Upper lobe of left lung (tissue), 6 donors: Measurements from ENCODE around the gene PAK4. TPM values are rescaled to one million over a fixed set of nuclear protein-coding genes. Genes with fewer than 3 reads are reported as not detected.
"Not testable (repeated sequence)": the region's sequence is repeated elsewhere in the genome, so short reads cannot be mapped to it uniquely, and the experiment has no call there.

Experiments used
- ATAC-seq, 2 donors: fragments of 200-7000 bp; cut with Tn5 transposase; one replicate each; pipeline ENCODE4 v1.9.1; 2022; ENCODE audit warnings: mild to moderate bottlenecking in 2 of 2, moderate library complexity in 2 of 2; ENCODE audit not compliant: low FRiP score in 2 of 2
- DNase-seq, 2 donors: peaks; one replicate each; pipeline ENCODE4 v3.0.0-alpha.2; 2019 to 2020
- H3K27ac ChIP-seq, 4 donors: fragments of 200-600 bp; sonication (generic); one replicate each; pipeline ENCODE4 v1.5.1; 2016 to 2019
- H3K27me3 ChIP-seq, 4 donors: fragments of 200-600 bp; sonication (generic); one replicate each; pipeline ENCODE4 v1.5.1; 2017 to 2019
- H3K36me3 ChIP-seq, 4 donors: fragments of 200-600 bp; sonication (generic); one replicate each; pipeline ENCODE4 v1.5.1; 2016 to 2019
- H3K4me1 ChIP-seq, 4 donors: fragments of 200-600 bp; sonication (generic); one replicate each; pipeline ENCODE4 v1.5.1; 2018 to 2019
- H3K4me3 ChIP-seq, 4 donors: fragments of 200-600 bp; sonication (generic); one replicate each; pipeline ENCODE4 v1.5.1; 2017 to 2019; ENCODE audit warnings: mild to moderate bottlenecking in 2 of 4, moderate library complexity in 1 of 4
- H3K9me3 ChIP-seq, 4 donors: fragments of 200-600 bp; sonication (generic); one replicate each; pipeline ENCODE4 v1.5.1; 2018 to 2019
- CTCF ChIP-seq, 6 experiments: fragments of 450-650 bp in 4 of 6; fragments of 200-600 bp in 2 of 6; sonication (generic) in 2 of 6; IDR thresholded peaks; one replicate each; pipeline ENCODE4 v1.5.1; 2016 to 2019; ENCODE audit warnings: antibody characterized with exemption in 6 of 6
- EP300 ChIP-seq, 4 donors: sonication (generic); formaldehyde crosslinking; IDR thresholded peaks; one replicate each; pipeline ENCODE4 v1.5.1; 2017; ENCODE audit warnings: antibody characterized with exemption in 4 of 4, control low read depth in 2 of 4
- POLR2A ChIP-seq, 4 donors: fragments of 450-650 bp; IDR thresholded peaks; one replicate each; pipeline ENCODE4 v1.5.1; 2016 to 2017; ENCODE audit warnings: antibody characterized with exemption in 4 of 4, mild to moderate bottlenecking in 2 of 4
- POLR2AphosphoS5 ChIP-seq, 2 donors: sonication (generic); formaldehyde crosslinking; IDR thresholded peaks; one replicate each; pipeline ENCODE4 v1.5.1; 2017; ENCODE audit warnings: antibody characterized with exemption in 2 of 2
- WGBS, 2 donors: methylation state at CpG; one replicate each; pipeline ENCODE4 v1.1.5; 2017 to 2018; 5-methylcytosine and 5-hydroxymethylcytosine counted together
- total RNA-seq, 6 donors: library from RNA; depleted of rRNA in 4 of 6; stranded (reverse); fragments of >200 nt in 4 of 6; gene quantifications; one replicate each; pipeline versions ENCODE4 v1.1.0 to v1.2.1, GENCODE V29; 2016 to 2021
- donor health status: DM: no; HTN: no; CAD: no; lungs with moderate emphysema.
- donor health status: DM: no; HTN: yes; CAD: no; lungs with severe emphysema.

PAK4 gene
- total RNA-seq, 6 donors from 2014 or later: 23.4 to 88.2 (median 54.4) TPM

GRCh38 chr19:39208175-39208795 is 82.7 kb downstream of the PAK4 start:
- H3K4me3 ChIP-seq: no peak overlapping the region
- 78 to 87% methylated on average over 4 to 9 of the region's 9 CpGs for WGBS, 2 donors
- H3K36me3 ChIP-seq: no peaks in the 10 kb centered on the region
- no peaks in the 10 kb centered on the region for H3K9me3 ChIP-seq
- peaks cover 0 to 9% (median 0%) of the 10 kb centered on the region in 4 donors for H3K27me3 ChIP-seq
- no peak overlapping the region for H3K27ac ChIP-seq
- TF ChIP-seq EP300 (IDR thresholded peaks at IDR 0.05) (no peak), POLR2A (IDR thresholded peaks at IDR 0.05) (no peak), POLR2AphosphoS5 (IDR thresholded peaks at IDR 0.05) (no peak), CTCF (IDR thresholded peaks at IDR 0.05) (no peak)
- H3K4me1 ChIP-seq: peaks cover 0 to 10% (median 3%) of the 10 kb centered on the region in 4 donors
- ATAC-seq (no peak), DNase-seq (no peak)

GRCh38 chr19:39209196-39209595 is 83.6 kb downstream of the PAK4 start:
- DNase-seq: no peak
- Histone ChIP-seq H3K27me3 (peaks cover 0 to 1% (median 0%) of the 10 kb centered on the region in 4 donors), H3K4me3 (no peak overlapping the region), H3K36me3 (no peaks in the 10 kb centered on the region), H3K27ac (no peak overlapping the region), H3K9me3 (no peaks in the 10 kb centered on the region), H3K4me1 (peaks cover 0 to 7% (median under 1%) of the 10 kb centered on the region in 4 donors)
- 75 to 76% methylated on average over 7 of the region's 7 CpGs for WGBS, 2 donors
- no peak for ATAC-seq
- TF ChIP-seq EP300 (IDR thresholded peaks at IDR 0.05) (no peak), POLR2AphosphoS5 (IDR thresholded peaks at IDR 0.05) (no peak), CTCF (IDR thresholded peaks at IDR 0.05) (no peak), POLR2A (IDR thresholded peaks at IDR 0.05) (no peak)

- 74% methylated on average over 13 of the region's 13 CpGs for WGBS, 2 donors
- DNase-seq (no peak), ATAC-seq (no peak)
- TF ChIP-seq POLR2A (IDR thresholded peaks at IDR 0.05) (no peak), CTCF (IDR thresholded peaks at IDR 0.05) (no peak), POLR2AphosphoS5 (IDR thresholded peaks at IDR 0.05) (no peak), EP300 (IDR thresholded peaks at IDR 0.05) (no peak)
- H3K9me3 ChIP-seq: no peaks in the 10 kb centered on the region
- no peak overlapping the region for H3K27ac ChIP-seq
- H3K4me3 ChIP-seq: no peak overlapping the region
- H3K36me3 ChIP-seq: no peaks in the 10 kb centered on the region
- H3K4me1 ChIP-seq: no peaks in the 10 kb centered on the region
- no peaks in the 10 kb centered on the region for H3K27me3 ChIP-seq
Measured at GRCh38 chr19:39211731-39212374, 86.3 kb downstream of the PAK4 start.

- no peak overlapping the region for H3K27ac ChIP-seq
- ATAC-seq (peak; percentile 55 to 72), DNase-seq (peak in 1 of 2 donors; percentile 54)
- H3K36me3 ChIP-seq: no peaks in the 10 kb centered on the region
- H3K4me3 ChIP-seq: no peak overlapping the region
- no peaks in the 10 kb centered on the region for H3K4me1 ChIP-seq
- 26 to 29% methylated on average over 8 of the region's 8 CpGs for WGBS, 2 donors
- TF ChIP-seq CTCF (IDR thresholded peaks at IDR 0.05): peak in 4 of 6 experiments; percentile 7 to 39 (median 30)
- no peak for TF ChIP-seq POLR2AphosphoS5 (IDR thresholded peaks at IDR 0.05)
- no peaks in the 10 kb centered on the region for H3K27me3 ChIP-seq
- no peaks in the 10 kb centered on the region for H3K9me3 ChIP-seq
Measured at GRCh38 chr19:39212375-39212742, 86.8 kb downstream of the PAK4 start.

GRCh38 chr19:39215323-39215722 is 89.7 kb downstream of the PAK4 start:
- not testable (repeated sequence) for H3K27ac ChIP-seq, H3K4me3 ChIP-seq, ATAC-seq, H3K27me3 ChIP-seq, H3K9me3 ChIP-seq, H3K4me1 ChIP-seq, DNase-seq, H3K36me3 ChIP-seq
- WGBS, 2 donors: 84 to 90% methylated on average over 3 of the region's 3 CpGs
